Measurements from ENCODE around the gene NR2F6.

Gene NR2F6

DNA sequence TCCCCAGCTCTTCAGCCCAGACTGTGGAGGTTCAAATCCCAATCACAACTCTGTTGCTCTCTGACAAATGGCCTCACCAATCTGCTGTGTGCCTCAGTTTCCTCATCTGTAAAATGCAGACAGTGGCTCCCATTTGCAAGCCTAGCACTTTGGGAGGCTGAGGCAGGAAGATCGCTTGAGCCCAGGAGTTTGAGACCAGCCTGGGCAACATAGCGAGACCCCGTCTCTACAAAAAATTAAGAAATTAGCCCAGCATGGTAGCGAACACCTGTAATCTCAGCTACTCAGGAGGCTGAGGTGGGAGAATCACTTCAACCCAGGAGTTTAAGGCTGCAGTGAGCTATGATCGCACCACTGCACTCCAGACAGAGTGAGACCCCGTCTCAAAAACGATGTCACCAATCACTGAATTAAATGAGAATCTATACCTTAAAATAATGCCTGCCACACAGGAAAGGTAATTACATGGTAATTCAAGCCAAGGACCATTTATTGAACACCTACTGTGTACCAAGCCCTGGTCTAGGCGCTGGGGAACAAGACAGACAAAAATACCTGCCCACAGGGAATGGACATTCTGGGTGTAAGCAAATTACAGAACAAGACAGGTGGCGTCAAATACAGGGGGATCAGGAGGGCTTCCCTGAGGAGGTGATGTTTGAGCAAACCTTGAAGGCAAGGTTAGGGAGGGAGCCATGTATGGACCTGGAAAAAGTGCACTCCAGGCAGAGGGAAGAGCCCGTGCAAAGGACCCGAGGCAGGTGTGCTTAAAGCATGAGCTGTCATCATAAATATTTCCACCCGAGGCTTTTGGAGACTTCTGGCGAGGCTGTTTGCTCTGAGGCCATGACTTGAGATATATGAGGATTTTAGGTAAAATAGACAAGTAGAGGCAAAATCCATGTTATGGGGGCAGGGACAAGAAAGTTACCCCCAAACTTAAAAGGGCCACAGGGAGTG is 7.7 kb downstream of the NR2F6 start:
- Histone ChIP-seq H3K4me3 (no peak overlapping the region), H3K27ac (no peak overlapping the region)
- no peak for DNase-seq (ENCODE audit: low spot score)
- TF ChIP-seq CTCF (IDR thresholded peaks at IDR 0.05), result no peak

GRCh38 chr19:17236811-17237543 is 8.7 kb downstream of the NR2F6 start:
- Histone ChIP-seq H3K4me3 (peak overlapping the region; percentile 80), H3K27ac (peak overlapping the region in 1 of 2 donors; percentile 87)
- no peak for DNase-seq (ENCODE audit: low spot score)
- no peak for TF ChIP-seq CTCF (IDR thresholded peaks at IDR 0.05)

DNA sequence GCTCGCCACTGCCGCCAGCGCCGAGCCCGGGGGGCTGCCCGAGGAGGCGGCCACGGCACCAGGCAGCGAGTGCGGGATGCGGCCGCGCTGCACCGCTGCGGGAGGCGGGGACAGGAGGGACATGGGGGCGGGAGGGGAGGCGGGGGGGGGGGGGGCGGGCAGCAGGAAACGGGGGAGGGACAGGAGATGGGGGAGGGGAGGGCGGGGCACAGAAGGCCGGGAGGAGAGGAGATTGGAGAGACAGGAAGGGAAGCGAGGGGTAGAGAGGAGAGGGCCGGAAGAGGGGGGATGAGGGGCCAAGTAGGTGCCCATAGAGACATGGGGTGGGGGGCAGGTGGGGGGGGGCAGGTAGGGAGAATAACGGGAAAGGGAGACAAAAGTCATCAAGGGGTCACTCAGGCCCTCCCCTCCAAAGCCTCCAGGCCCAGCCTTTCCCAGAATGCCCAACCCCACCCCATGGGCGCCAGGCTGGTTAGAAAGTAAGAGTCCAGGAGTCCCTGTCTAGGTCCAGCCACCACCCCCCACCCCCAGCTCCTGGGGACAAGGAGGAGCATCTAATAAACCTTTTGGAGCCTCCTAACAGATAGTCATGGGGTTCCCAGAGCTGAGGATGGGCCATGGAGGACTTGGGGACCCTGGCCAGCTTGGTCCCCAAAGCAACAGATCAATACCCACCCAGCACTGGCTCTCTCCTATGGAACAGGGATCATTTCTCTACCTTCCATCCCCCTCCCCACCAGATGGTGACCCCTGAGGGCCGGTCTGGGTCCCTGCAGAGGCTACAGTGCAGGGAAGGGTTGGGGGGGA is 9.5 kb downstream of the NR2F6 start:
- TF ChIP-seq CTCF (IDR thresholded peaks at IDR 0.05), result no peak
- DNase-seq (ENCODE audit: low spot score), result peak; percentile 70
- peak overlapping the region; percentile 72 to 87 for H3K27ac ChIP-seq
- peak overlapping the region; percentile 80 for H3K4me3 ChIP-seq

DNA sequence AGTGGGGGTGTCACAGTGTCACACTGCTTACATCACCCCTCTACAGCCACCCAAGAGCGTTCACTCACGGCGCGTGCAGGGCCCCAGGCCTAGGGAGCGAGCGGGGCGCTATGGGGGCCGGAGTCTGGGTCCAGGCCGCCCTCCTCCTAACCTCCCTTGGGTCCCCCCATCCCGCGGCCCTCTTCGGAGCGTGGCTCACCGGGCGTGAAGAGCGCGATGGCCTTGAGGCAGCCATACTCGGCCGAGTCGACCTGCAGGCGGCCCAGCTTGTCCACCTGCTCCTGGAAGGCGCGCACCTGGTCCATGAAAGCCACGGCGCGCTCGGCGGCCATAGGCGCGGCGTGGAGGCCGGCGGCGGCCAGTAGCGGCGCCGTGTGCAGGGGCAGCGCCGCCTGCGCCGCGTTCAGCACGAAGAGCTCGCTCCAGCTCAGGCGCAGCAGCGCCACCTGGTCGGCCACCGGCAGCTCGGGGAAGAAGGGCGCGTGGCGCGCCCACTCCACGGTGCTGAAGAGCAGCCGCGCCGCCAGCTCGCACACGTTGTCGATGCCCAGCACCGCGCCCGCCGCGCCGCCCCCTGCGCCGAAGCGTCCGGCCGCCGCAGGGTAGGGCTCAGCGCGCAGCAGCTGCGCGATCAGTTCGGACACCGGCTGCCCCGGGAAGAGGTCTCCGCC is 10.3 kb downstream of the NR2F6 start:
- DNase-seq (ENCODE audit: low spot score), result no peak
- TF ChIP-seq CTCF (IDR thresholded peaks at IDR 0.05), result peak; percentile 52
- H3K4me3 ChIP-seq, result peak overlapping the region; percentile 80
- peak overlapping the region; percentile 72 to 87 for H3K27ac ChIP-seq

GRCh38 chr19:17234911-17235299 is 10.8 kb downstream of the NR2F6 start:
- DNase-seq (ENCODE audit: low spot score), result no peak
- Histone ChIP-seq H3K4me3 (peak overlapping the region; percentile 80), H3K27ac (peak overlapping the region; percentile 72 to 87)
- no peak for TF ChIP-seq CTCF (IDR thresholded peaks at IDR 0.05)

- DNase-seq (ENCODE audit: low spot score), result no peak
- H3K4me3 ChIP-seq, result no peak overlapping the region
- no peak for TF ChIP-seq CTCF (IDR thresholded peaks at IDR 0.05)
- H3K27ac ChIP-seq, result no peak overlapping the region
Measured at GRCh38 chr19:17232258-17232657, 13.5 kb downstream of the NR2F6 start.

All from coronary artery (tissue), 2 donors.